GM18867 (cell line): Measurements from ENCODE around the gene LAMA2.

Source experiments
- ATAC-seq: cut with Tn5 transposase; IDR thresholded peaks from one replicate; pipeline ENCODE4 v1.9.1; 2021; ENCODE audit warnings: mild to moderate bottlenecking, moderate library complexity; ENCODE audit not compliant: unreplicated experiment

Gene LAMA2

DNA sequence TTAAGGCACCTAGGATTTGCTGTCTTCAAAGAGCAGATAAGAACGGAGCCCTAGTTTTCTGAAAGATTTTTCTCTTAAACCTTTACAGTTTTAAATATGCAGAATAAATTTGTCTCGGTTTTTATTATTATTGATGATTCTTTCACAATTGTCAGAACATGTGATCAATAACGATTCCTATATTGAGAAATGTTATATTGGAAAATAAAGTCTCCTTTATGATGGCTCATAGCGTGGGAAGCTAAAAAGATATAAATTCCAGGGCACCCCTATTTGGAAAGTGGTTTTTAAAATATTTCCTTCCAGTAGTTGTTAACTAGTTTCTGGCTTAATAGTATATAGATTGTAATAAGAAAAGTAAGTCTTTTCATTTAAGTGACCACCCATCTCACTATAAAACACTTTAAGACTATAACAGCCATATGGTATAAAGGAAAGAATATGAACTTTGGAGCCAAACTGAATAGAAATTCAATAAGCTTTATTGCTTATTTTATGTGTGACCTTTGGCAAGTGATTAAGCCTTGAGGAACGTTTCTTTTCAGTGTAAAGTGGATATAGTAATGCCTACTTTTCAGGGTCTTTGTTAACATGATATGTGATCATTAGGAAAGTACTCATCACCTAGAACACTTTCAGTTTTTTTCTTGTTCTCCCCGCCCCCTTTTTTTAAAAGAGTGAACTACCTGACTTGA, 369.6 kb downstream of the LAMA2 start:
- no peak for ATAC-seq

DNA sequence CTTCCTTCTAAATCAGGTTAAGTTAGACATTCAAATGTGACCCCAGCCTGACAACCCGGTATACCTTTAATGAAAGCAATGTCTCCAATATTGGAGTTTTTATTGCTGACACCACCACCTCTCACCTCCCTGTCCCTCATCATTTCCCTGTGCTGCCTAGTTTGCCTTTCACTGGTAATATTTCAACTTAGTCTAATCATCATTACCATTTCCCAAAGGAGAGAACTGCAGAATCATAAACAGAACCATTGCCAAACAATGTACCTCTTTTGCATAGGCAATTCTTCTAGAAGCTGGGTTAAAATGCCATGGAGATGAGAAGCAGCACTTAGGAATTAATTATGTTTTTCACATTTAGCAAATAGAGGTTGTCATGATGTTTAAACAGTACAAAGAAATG, 370.3 kb downstream of the LAMA2 start:
- no peak for ATAC-seq

DNA sequence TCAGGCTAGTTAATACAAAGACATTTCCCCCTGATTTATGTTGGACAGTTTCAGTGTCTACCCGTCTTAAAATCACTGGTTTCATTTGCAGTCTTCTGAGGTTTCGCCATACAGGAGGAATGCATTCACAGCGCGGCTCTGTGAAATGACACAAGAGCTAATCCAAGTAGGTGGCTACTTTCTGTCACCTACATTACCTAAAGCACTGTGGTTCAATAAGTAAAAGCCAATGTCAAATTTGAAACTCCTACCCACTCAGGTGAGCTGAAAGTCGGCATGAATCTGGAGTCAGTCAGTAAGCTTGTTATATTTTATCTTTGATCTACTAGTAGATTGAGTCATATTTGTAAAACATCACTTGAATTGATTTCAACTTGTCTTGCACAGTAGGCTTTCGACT, 370.8 kb downstream of the LAMA2 start:
- ATAC-seq: no peak

DNA sequence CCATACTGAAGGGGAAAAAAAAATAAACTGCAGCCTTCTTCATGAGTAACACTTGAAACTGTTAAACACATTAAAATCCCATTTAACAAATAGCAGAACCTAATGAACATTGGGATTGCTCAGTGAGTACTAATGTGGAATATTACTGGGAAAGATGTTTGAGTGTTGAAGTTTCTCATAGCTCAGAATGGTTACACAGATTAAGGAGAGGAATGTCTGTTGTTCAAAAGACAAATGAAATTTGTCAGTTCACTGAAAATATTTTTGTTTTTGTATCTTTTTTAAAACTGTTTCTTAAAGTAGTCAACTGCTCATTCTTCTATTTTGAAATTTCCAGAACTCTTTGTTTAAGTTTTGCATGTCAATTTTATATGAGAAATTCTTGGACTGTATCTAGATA, 374.3 kb downstream of the LAMA2 start:
- no peak for ATAC-seq

DNA sequence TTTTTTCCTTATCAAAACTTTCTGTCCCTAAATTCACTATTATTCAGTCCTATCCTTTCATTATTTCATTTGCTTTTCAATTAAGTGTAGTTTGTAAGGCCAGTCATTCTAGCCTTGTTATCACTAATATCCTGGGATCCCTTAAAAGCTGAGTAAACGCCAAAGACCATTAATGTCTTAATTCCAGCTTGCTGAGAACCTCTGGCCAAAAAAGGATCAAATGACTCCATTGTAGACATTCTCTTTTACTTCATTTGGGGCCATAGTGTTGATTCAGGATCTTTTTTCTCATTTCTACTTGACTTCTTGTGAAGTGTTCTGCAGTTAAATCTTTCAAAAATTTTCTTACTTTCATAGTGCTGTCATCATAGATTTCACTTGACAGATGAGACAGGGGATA, 379.7 kb downstream of the LAMA2 start:
- ATAC-seq: no peak

DNA sequence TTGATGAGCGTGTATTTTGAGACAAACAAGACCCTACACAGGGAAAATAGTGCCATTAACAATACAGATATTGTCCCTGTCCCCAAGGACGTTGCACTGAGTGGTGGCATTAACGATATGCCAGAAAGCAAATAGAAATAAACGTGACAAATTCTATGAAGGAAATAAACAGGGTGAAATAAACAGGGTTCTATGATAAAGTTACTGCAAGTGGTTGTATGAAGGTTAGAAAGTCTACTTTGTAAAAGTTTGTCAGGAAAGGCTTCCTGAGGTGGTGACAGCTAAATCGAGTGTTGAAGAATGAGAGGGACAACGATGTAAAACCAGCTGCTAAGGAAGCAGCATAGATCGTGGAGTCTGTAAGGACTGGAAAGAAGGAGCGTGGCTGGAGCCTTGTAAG, 380.2 kb downstream of the LAMA2 start:
- ATAC-seq: no peak

DNA sequence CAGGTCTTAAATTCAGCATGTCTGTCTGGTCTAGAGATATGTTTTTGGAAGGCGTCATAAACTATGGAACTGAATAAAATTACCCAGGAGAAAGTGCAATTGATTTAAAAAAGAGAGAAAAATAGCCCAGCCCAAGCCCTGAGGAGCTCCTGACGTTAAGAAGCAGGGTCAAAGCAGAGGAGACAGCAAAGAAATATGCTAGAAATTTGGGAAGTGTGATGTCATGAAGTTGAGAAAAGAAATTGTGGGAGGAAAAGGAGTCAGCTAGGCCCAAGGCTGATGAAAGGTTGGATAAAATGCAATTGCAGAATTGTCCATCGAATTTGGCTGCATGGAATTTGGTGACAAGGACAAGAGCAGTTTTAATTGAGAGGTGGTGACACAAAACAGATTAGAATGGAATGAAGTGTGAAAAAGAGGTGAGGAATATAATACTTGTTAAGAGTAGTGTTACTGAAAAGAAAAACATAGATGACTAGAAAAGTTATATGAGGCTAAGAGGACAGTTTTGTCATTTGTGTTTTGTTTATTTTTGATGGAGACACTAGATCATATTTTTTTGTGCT, 381.6 kb downstream of the LAMA2 start:
- ATAC-seq: no peak

DNA sequence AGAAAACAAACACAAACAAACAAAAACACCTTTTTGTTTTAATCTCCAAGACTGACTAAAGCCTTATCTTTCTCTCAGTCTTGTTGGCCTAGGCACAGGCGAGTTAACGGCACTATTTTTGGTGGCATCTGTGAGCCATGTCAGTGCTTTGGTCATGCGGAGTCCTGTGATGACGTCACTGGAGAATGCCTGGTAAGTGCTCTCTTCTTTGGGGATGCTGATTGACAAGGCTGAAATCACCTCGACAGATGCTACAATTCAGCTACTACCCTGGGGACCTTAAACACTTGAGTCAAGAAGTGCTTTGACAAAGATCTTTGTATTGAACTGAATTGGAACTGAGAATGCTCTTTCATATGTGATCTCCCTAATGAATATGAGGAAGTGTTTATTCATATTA, 384.1 kb downstream of the LAMA2 start:
- ATAC-seq: no peak

DNA sequence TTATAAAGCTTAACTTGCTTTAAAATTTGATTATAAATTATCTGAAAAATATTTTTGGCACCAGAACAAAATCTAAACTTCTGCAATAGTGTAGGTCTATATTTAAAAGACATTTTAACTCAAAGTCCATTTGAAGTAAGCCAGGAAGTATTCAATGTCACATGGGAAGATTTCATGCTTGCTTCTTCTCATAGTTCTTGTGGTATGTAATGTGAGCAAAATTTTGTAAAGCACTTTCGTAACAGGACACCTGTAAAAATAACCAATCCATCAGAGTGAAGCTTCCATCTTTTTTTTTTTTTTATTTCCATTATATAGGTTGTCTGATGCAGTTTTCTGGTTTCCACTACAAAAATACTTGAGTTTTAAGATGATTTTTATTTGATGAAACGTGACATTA, 386.1 kb downstream of the LAMA2 start:
- ATAC-seq: no peak

DNA sequence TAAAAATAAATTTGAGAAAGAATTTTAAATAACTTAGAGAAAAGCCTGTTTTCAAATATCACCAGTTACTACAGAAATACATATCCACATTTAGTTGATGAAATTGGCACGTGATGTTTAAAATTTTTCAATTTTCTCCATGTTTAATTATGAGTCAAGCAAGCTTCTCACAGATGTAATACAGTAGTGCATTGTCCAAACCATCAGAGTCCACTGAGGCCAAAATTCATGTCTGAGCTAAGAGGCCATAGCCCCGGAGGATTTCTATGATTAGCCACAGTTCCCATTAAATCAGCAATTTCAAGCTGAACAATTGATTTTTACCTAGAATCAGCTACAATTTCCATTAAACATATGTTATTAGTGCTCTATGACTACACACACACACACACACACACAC, 387.0 kb downstream of the LAMA2 start:
- ATAC-seq: no peak

DNA sequence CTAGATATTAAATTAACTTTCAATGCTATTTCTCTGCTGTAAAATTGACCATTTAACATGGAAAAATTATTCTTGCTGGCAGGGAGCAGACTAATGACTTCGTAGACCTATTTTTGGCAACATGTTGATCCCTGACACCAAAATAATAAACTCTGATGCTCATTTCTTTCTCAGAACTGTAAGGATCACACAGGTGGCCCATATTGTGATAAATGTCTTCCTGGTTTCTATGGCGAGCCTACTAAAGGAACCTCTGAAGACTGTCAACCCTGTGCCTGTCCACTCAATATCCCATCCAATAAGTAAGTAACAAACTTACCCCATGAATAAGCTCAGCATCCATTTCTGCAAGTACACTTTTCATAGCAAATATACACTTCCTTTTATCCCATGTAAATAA, 387.5 kb downstream of the LAMA2 start:
- no peak for ATAC-seq

DNA sequence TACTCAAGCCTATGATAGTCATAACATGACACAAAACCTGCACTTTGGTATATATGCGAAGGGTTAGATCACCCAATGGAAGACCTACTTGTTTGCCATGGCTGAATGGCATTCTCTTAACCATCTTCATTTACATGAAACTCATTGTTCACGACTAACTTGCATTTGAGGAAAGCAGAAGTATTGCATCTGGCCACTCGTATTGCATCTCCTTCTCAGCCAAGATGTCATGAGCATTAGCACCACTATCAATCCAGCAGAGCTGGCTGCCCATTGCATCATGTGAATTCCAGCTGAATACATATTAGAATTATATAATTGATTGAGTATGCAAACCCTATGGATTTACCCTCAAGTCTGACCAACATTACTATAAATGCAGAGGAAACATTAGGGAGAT, 390.2 kb downstream of the LAMA2 start:
- ATAC-seq: no peak

DNA sequence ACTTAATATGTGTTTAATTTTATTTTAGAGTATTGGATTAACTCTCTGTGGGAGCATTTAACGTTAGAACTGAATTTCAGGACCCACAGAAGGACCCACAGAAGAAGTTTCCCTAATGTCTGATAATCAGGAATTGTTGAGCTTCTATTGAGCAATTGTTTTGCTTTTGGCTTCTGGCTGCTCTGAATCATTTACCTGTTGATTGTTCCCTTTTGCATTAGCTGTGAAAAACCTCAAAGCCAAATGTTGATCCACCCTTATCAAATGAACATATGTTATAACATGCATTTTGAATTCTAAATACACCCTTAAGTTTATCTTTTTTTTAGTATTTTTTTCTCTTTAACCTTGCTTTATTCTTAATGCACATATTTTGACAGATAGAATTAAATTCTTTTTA, 393.5 kb downstream of the LAMA2 start:
- ATAC-seq: no peak

DNA sequence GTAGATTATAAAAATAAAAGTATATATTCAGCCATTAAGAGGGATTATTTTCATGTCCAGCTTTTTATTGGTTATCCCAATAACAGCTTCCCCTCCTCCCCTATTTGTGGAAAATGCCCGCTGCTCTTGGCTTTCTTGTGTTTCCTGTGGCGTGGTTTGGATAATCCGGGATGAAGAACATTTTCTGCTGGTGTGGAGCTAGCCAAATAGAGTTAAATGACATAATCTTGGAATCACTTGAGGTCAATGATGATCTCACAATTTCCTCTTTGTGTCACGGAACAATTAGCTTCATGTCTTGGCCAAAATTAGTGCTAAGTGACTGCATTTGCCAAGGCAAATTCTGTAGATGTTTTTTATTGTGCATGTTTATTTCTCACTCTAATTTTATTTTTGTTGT, 394.0 kb downstream of the LAMA2 start:
- no peak for ATAC-seq

DNA sequence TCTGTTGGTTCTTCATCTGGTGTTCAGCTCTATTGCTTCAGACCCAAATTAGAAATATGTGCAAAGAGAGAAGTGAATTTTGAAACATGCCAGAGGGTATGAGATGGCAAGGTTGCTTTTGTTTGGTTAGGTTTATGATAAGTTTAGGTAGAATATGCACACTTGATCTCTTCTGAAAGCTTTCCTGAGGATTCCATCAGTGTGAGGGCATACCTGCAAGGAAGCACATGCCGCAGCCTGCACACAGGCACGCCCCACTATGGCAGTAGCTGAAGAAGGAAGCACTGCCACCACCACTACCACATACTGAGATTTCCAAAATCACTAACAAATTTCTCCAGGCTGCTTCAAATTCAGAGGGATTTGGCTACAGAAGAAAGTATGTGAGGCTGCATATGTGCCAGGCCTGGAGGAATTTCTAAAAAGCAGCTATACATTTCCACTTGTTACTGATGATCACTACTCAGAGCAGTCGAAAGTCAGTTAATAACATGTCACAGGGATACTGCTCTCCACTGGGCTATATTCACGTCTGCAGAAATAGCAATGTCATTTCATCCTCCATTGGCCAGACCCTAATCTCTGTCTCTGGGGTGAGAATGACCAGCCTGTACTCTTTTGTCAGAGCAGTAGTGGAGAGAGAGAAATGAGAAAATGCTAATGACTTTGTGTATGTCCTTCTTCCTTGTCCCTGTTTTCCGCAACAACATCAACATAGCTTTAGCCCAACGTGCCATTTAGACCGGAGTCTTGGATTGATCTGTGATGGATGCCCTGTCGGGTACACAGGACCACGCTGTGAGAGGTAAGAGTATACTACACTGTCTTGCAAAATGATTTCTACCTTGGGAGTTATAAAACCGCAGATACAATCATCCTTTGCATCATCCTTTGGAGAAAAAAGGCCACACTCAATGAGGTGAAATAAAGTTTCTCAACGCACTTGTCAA, 396.7 kb downstream of the LAMA2 start:
- ATAC-seq: no peak

DNA sequence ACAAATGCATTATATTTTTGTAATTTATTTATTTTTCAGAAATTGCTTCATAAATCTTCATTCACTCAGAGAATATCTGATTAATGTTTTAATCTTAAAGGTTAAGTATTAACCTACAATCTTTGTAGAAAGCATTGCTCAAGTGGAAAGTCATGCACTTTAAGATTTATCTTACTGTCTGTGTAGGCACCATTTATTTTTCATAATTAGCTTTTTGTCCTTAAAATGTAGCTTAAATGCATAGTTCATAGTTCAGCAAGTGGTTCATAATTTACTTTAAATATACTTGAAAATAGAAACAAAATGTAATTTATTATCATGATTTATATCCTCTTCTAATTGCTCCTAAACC, 397.3 kb downstream of the LAMA2 start:
- ATAC-seq: no peak

DNA sequence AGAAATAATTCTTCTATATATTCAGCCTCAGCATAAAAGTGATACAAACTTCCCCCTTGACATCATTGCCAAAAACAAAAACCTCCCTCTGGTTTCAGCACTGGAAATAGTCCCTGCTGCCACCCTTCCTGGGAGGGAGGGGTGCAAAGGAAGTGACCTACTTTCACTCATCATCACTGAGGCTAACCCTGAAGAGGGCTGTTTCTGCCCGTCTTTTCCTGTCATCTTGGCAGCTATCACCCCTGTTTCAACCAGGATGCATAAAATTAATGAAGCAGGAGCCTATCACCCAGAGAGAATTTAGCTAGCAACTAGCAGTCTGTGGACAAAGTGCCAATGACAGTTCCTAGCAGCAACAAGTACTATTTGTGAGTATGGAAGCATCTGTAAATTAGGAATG, 397.8 kb downstream of the LAMA2 start:
- ATAC-seq: peak; percentile 58

DNA sequence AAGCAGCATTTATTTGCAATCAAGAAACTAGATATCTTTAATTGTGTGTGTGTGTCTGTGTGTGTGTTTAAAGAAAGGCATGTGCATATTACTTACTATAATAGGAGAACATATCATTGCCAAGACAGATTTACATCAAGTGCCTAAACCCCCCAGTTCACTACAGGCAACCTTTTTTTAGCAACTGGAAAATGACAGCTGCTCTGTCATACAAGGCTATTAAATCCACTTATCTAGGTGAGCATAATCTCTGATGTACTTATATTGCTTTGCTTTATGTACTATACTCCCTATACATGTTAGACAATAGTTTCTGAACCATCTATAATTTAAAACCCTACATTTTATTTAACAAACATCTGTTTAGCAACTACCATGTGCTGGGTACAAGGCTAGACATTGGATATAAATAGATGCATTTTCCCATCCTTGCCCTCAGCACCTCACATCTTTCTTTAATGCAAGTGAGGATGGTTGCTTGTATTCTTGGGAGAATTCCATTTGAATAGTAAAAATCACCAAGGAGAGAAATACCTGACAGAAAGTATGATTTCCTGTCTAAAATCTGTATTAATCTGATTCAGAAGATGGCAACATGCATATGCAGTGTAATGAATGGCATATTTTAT, 398.3 kb downstream of the LAMA2 start:
- no peak for ATAC-seq

DNA sequence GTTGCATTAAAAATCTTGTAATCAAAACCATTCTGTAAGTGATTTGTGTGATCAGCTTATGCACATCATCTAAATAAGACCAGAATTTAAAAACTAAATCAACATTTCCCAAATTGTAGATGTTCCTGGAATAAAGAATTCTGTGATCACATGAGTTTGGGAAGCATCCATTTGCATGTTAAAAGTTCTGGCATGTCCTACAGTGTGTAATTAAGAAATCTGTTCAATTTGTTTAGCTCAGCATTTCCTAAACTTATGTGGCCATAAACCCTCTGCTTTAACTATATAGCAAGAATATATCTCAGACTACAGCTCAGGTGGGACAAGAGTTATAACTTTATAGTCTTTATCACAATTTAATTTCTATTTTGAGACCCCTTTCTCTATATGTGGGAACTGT, 399.1 kb downstream of the LAMA2 start:
- no peak for ATAC-seq

DNA sequence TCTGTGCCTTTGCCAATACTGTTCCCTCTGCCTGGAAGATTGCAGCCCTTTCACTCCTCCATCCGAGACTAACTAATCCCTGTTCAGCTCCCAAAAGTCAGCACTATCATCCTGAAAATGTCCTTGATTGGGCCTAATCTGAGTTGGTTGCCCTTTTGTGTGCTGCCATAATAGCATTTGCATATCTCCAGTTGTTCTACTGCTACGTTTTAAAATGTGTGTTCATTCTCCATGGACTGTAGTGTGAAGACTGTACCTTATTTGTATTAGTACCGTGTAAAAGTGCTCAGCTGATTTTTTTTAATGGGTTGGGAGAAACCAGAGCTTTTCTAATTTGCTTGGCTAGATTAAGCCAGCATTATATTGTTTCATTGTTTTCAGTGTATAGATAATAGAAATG, 401.3 kb downstream of the LAMA2 start:
- ATAC-seq: no peak
